Panc1 (cell line): Measurements from ENCODE around the gene RASA3. TPM values are rescaled to one million over a fixed set of nuclear protein-coding genes. Genes with fewer than 3 reads are reported as not detected.

Experiments used
- ATAC-seq: fragments of 200-7000 bp; cut with Tn5 transposase; 2 replicates; pipeline ENCODE4 v1.9.1; 2020; ENCODE audit warnings: mild to moderate bottlenecking, moderate library complexity
- BruUV-seq: library from RNA; stranded (reverse); fragments of 400-500 nt; replicated peaks from 2 replicates; lab custom pipeline; 2021; lab: Mats Ljungman, UMichigan
- CTCF ChIA-PET: fragments of 300-600 bp; sonication (Branson Sonifier 250); formaldehyde crosslinking; loops from one replicate; lab custom pipeline; 2022; ENCODE audit warnings: antibody characterized with exemption; lab: Charles Lee
- POLR2A ChIA-PET: fragments of 300-600 bp; sonication (Branson Sonifier 250); formaldehyde crosslinking; loops from one replicate; lab custom pipeline; 2022; ENCODE audit warnings: antibody characterized with exemption; lab: Charles Lee
- DNase-seq: peaks from one replicate; pipeline ENCODE4 v3.0.0-alpha.2; 2010; ENCODE audit warnings: low read depth, low spot score
- H3K27ac ChIP-seq: 2 replicates; pipeline ENCODE4 v1.5.1; 2011; ENCODE audit warnings: mild to moderate bottlenecking, low read length, inconsistent platforms
- H3K27me3 ChIP-seq: fragments of 200-500 bp; sonication (Bioruptor generic); 2 replicates; pipeline ENCODE4 v1.6.0; 2014; ENCODE audit warnings: low read length, inconsistent platforms; ENCODE audit not compliant: control insufficient read depth, insufficient read depth
- H3K36me3 ChIP-seq: fragments of 200-500 bp; sonication (Bioruptor generic); 2 replicates; pipeline ENCODE4 v1.5.1; 2014; ENCODE audit warnings: inconsistent platforms, mild to moderate bottlenecking, low read length, moderate library complexity; ENCODE audit not compliant: control insufficient read depth, insufficient read depth
- H3K4me1 ChIP-seq: 2 replicates; pipeline ENCODE4 v1.5.1; 2011; ENCODE audit warnings: inconsistent platforms, mild to moderate bottlenecking, low read length, moderate library complexity; ENCODE audit not compliant: control insufficient read depth, insufficient read depth
- H3K4me3 ChIP-seq, 2 experiments: 2 replicates each; pipeline ENCODE4 v1.5.1; 2011 to 2012; ENCODE audit warnings: low read depth in 2 of 2, low read length in 2 of 2, mild to moderate bottlenecking in 2 of 2, inconsistent platforms in 1 of 2, moderate library complexity in 1 of 2
- H3K9me3 ChIP-seq: fragments of 200-500 bp; sonication (Bioruptor generic); 2 replicates; pipeline ENCODE4 v1.5.1; 2014; ENCODE audit warnings: low read depth, mild to moderate bottlenecking, inconsistent platforms, low read length, moderate library complexity; ENCODE audit not compliant: control insufficient read depth, insufficient read depth
- POLR2AphosphoS5 ChIP-seq: IDR thresholded peaks from 2 replicates; pipeline ENCODE4 v1.6.1; 2012; ENCODE audit warnings: mild to moderate bottlenecking, low read depth, low read length, moderate library complexity
- SIN3A ChIP-seq: IDR thresholded peaks from 2 replicates; pipeline ENCODE4 v1.6.1; 2012; ENCODE audit warnings: low read depth, mild to moderate bottlenecking, low read length, moderate library complexity, borderline replicate concordance; ENCODE audit not compliant: insufficient read depth
- TCF7L2 ChIP-seq: IDR thresholded peaks from 2 replicates; pipeline ENCODE4 v1.6.1; 2011; ENCODE audit warnings: mild to moderate bottlenecking, low read depth, low read length, inconsistent platforms
- in situ Hi-C: cut with HindIII; loops from 2 replicates; pipeline ENCODE4 v1.10.0; 2016; ENCODE audit warnings: low sequenced_read_pairs, low pct_unique_long_range_greater_than_20kb
- intact Hi-C: fragments of 100-400 bp; cut with micrococcal nuclease; formaldehyde crosslinking; loops from one replicate; pipeline ENCODE4 v1.10.0; 2022; ENCODE audit not compliant: unreplicated experiment
- total RNA-seq: library from RNA; stranded (reverse); gene quantifications from one replicate; pipeline ENCODE4 v1.2.1, GENCODE V29; 2021; ENCODE audit not compliant: unreplicated experiment
- TF ChIP-seq, protein P1 (sequence below), 2 experiments: IDR thresholded peaks; 2 replicates each; pipeline ENCODE4 v1.6.1; 2011 to 2012; ENCODE audit warnings: low read depth in 2 of 2, control low read depth in 1 of 2, low read length in 1 of 2, mild to moderate bottlenecking in 1 of 2, moderate library complexity in 1 of 2; ENCODE audit not compliant: insufficient read depth in 1 of 2
- TF ChIP-seq, protein P2 (sequence below): fragments of 450-650 bp; IDR thresholded peaks from 2 replicates; pipeline ENCODE4 v1.5.1; 2017; ENCODE audit warnings: mild to moderate bottlenecking

The RASA3 gene
- total RNA-seq, 1 experiment from 2014 or later, result 33.7 TPM

DNA sequence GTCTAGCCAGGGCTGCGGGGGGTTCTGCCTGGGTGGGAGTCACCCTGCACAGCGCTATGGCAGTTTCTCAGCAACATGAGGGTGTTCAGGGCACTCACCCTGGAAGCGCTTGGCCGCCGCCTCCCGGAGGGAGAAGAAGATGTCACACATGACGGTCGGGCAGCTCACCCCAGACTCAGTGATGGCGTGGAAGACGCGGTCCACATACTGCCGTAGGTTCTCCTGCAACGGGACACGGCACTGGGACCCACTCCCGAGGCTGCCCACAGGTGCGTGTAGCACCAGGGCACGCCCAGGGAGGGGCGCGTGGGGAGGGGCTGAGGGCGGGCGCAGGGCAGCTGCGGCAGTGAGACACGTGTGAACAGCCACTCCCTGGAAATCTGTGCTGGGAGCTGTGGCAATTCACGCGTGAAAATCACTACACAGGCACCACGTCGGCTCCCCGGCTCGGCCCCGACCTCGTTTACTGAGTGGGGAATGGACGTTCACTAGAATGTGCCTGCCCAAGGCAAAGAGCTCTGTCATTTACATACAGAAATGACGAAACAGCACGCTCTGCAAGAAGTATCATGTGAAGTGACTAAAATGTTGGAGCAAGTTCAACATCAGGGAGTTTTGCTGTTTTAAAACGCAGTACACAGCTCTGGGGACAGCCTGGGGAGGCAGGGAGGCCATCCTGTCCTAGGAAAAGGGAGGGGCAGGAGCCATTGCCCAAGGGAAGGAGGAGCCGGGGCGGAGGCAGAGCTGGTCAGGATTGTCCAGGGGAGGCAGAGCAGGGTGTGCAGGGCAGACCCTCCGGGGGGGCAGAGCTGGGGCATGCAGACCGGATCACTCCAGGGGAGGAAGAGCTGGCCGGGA, 117.1 kb downstream of the RASA3 start:
- in situ Hi-C loops, result no loop called here
- ATAC-seq, result no peak
- Histone ChIP-seq H3K9me3 (no peaks in the 10 kb centered on the region), H3K4me3 (no peak overlapping the region), H3K4me1 (no peaks in the 10 kb centered on the region), H3K27ac (no peak overlapping the region), H3K36me3 (no peaks in the 10 kb centered on the region), H3K27me3 (no peaks in the 10 kb centered on the region)
- CTCF ChIA-PET, result no interaction called here
- no peak for TF ChIP-seq TCF7L2
- TF ChIP-seq POLR2AphosphoS5, result no peak
- TF ChIP-seq, protein P1, sequence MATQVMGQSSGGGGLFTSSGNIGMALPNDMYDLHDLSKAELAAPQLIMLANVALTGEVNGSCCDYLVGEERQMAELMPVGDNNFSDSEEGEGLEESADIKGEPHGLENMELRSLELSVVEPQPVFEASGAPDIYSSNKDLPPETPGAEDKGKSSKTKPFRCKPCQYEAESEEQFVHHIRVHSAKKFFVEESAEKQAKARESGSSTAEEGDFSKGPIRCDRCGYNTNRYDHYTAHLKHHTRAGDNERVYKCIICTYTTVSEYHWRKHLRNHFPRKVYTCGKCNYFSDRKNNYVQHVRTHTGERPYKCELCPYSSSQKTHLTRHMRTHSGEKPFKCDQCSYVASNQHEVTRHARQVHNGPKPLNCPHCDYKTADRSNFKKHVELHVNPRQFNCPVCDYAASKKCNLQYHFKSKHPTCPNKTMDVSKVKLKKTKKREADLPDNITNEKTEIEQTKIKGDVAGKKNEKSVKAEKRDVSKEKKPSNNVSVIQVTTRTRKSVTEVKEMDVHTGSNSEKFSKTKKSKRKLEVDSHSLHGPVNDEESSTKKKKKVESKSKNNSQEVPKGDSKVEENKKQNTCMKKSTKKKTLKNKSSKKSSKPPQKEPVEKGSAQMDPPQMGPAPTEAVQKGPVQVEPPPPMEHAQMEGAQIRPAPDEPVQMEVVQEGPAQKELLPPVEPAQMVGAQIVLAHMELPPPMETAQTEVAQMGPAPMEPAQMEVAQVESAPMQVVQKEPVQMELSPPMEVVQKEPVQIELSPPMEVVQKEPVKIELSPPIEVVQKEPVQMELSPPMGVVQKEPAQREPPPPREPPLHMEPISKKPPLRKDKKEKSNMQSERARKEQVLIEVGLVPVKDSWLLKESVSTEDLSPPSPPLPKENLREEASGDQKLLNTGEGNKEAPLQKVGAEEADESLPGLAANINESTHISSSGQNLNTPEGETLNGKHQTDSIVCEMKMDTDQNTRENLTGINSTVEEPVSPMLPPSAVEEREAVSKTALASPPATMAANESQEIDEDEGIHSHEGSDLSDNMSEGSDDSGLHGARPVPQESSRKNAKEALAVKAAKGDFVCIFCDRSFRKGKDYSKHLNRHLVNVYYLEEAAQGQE (IDR thresholded peaks at IDR 0.05; ENCODE audit: insufficient read depth in 1 of 2, low read depth in 2 of 2, low read length in 1 of 2), result no peak
- no peak for TF ChIP-seq SIN3A
- TF ChIP-seq, protein P2, sequence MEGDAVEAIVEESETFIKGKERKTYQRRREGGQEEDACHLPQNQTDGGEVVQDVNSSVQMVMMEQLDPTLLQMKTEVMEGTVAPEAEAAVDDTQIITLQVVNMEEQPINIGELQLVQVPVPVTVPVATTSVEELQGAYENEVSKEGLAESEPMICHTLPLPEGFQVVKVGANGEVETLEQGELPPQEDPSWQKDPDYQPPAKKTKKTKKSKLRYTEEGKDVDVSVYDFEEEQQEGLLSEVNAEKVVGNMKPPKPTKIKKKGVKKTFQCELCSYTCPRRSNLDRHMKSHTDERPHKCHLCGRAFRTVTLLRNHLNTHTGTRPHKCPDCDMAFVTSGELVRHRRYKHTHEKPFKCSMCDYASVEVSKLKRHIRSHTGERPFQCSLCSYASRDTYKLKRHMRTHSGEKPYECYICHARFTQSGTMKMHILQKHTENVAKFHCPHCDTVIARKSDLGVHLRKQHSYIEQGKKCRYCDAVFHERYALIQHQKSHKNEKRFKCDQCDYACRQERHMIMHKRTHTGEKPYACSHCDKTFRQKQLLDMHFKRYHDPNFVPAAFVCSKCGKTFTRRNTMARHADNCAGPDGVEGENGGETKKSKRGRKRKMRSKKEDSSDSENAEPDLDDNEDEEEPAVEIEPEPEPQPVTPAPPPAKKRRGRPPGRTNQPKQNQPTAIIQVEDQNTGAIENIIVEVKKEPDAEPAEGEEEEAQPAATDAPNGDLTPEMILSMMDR, result no peak
- DNase-seq, result no peak
- no TSS peak for BruUV-seq
- POLR2A ChIA-PET, result no interaction called here
- intact Hi-C loops, result no loop called here

DNA sequence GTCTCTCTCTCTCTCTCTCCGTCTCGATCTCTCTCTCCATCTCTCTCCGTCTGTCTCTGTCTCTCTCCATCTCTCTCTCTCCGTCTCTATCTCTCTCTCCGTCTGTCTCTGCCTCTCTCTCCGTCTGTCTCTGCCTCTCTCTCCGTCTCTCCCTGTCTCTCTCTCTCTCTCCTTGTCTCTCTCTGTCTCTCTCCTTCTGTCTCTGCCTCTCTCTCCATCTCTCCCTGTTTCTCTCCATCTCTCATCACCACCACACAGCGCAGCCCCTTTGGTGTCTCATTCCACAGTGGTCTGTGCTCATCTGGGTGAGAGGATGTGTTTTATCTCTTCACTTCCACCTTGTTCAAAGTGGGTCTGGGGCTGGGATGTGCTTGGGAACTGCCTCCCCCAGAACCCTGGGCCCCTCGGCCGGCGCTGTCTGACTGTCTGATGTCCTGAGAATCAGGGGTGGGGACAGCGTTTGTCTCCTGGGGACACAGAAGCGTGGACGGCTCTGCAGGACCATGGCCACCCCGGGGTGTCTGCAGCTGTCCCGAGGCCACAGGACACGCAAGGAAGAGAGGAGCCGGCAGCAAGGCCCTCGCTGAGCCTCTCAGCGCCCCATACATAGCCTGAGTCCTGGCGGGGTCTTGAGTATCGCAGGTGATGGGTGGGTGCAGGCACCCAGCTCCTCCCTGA, 118.3 kb downstream of the RASA3 start:
- H3K4me3 ChIP-seq, result no peak overlapping the region
- no peaks in the 10 kb centered on the region for H3K4me1 ChIP-seq
- no peaks in the 10 kb centered on the region for H3K9me3 ChIP-seq
- in situ Hi-C loops, result no loop called here
- BruUV-seq, result no TSS peak
- POLR2A ChIA-PET, result no interaction called here
- no peaks in the 10 kb centered on the region; the same call in 1 of the 2 replicates for H3K36me3 ChIP-seq
- TF ChIP-seq SIN3A (no peak), TCF7L2 (no peak), POLR2AphosphoS5 (no peak)
- TF ChIP-seq, protein P1 (IDR thresholded peaks at IDR 0.05; ENCODE audit: insufficient read depth in 1 of 2, low read depth in 2 of 2, low read length in 1 of 2), result no peak
- TF ChIP-seq, protein P2, result no peak
- no peak overlapping the region for H3K27ac ChIP-seq
- intact Hi-C loops, result no loop called here
- DNase-seq (no peak), ATAC-seq (no peak)
- CTCF ChIA-PET, result no interaction called here
- no peaks in the 10 kb centered on the region for H3K27me3 ChIP-seq
